Naive B cell (primary cell): ENCODE results near the gene STT3A. TPM values are rescaled to one million over a fixed set of nuclear protein-coding genes. Genes with fewer than 3 reads are reported as not detected.

ENCODE experiments used
- ATAC-seq, 2 donors: fragments of 150-1000 bp; cut with Tn5 transposase; 2 replicates each; pipeline ENCODE4 v1.10.0; 2021; ENCODE audit warnings: low read depth in 2 of 2, mild to moderate bottlenecking in 2 of 2, moderate library complexity in 2 of 2
- DNase-seq: peaks from one replicate; pipeline ENCODE4 v3.0.0; 2022
- H3K27ac Mint-ChIP-seq, 6 donors: one replicate each; pipeline ENCODE4 v1.8.0; 2020 to 2022; ENCODE audit warnings: mild to moderate bottlenecking in 6 of 6, mixed read lengths in 6 of 6, moderate library complexity in 5 of 6, inconsistent platforms in 2 of 6
- H3K27me3 Mint-ChIP-seq, 3 donors: one replicate each; pipeline ENCODE4 v1.8.0; 2021 to 2022; ENCODE audit warnings: mixed read lengths in 3 of 3, mild to moderate bottlenecking in 1 of 3
- H3K36me3 Mint-ChIP-seq, 2 donors: one replicate each; pipeline ENCODE4 v1.8.0; 2020 to 2022; ENCODE audit warnings: mixed read lengths in 2 of 2, inconsistent platforms in 1 of 2, mild to moderate bottlenecking in 1 of 2
- H3K4me1 Mint-ChIP-seq, 3 donors: one replicate each; pipeline ENCODE4 v1.8.0; 2020 to 2022; ENCODE audit warnings: mixed read lengths in 3 of 3, inconsistent platforms in 1 of 3, mild to moderate bottlenecking in 1 of 3, moderate library complexity in 1 of 3
- H3K4me3 Mint-ChIP-seq, 8 donors: one replicate each; pipeline ENCODE4 v1.8.0; 2020 to 2022; ENCODE audit warnings: mild to moderate bottlenecking in 8 of 8, mixed read lengths in 8 of 8, moderate library complexity in 8 of 8, inconsistent platforms in 2 of 8
- H3K9me3 Mint-ChIP-seq, 7 donors: one replicate each; pipeline ENCODE4 v1.8.0; 2020 to 2022; ENCODE audit warnings: mixed read lengths in 7 of 7, mild to moderate bottlenecking in 5 of 7, inconsistent platforms in 2 of 7, moderate library complexity in 1 of 7
- polyA plus RNA-seq, 6 donors: library from polyadenylated mRNA; unstranded; fragments of 300-500 nt; fragmentation: Illumina TruSeq; gene quantifications; one replicate each; pipeline ENCODE4 v1.2.3, GENCODE V29; 2021; ENCODE audit warnings: low read depth in 6 of 6

Gene STT3A
- polyA plus RNA-seq, 6 donors from 2014 or later: 14.3 to 56.7 (median 33.4) TPM

DNA sequence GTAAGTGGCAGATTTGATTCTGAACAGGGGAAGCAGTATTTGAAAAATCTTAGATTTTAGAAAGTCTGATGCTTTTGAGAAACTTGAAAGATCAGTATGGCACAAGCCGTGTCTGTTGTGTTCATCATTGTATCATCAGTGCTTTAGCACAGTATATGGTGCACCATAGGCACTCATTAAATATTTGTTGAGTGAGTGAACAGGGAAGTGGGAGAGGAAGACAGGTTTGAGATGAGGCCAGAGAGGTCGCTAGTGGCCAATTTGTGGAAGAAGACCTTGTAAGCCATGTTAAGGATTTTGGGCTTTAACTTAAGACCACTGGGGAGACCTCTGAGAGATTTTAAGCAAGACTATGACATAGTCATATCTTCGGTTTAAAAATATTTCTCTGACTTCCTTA lies 45.2 kb downstream of the STT3A start:
- peak overlapping the region in 3 of 6 donors; percentile 4 to 71 (median 30) for H3K27ac Mint-ChIP-seq
- H3K27me3 Mint-ChIP-seq: no peaks in the 10 kb centered on the region
- DNase-seq (no peak), ATAC-seq (no peak)
- H3K36me3 Mint-ChIP-seq: no peaks in the 10 kb centered on the region
- no peak overlapping the region for H3K4me3 Mint-ChIP-seq
- H3K9me3 Mint-ChIP-seq: no peaks in the 10 kb centered on the region
- H3K4me1 Mint-ChIP-seq: no peaks in the 10 kb centered on the region

DNA sequence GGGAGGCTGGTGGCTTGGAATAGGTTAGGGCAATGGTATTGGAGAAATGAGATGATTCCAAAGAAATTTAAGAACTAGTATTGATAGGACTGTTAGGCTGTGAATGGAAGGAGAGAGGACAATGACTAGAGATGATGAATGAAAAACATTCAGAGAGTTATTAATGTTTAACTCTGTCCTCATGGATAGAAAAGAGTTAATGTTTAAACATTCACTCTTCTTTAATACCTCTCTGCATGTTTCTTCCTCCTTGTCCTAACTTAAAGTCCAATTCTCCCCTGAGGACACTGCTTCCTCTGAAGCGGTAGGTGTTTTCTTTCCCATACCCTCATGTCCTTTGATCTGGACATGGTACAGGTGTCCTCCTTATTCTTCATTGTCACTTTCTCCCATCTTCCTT lies 45.7 kb downstream of the STT3A start:
- no peak overlapping the region for H3K4me3 Mint-ChIP-seq
- no peaks in the 10 kb centered on the region for H3K4me1 Mint-ChIP-seq
- no peaks in the 10 kb centered on the region for H3K27me3 Mint-ChIP-seq
- no peaks in the 10 kb centered on the region for H3K36me3 Mint-ChIP-seq
- ATAC-seq (no peak), DNase-seq (no peak)
- no peaks in the 10 kb centered on the region for H3K9me3 Mint-ChIP-seq
- H3K27ac Mint-ChIP-seq: peak overlapping the region in 2 of 6 donors; percentile 30 to 71

DNA sequence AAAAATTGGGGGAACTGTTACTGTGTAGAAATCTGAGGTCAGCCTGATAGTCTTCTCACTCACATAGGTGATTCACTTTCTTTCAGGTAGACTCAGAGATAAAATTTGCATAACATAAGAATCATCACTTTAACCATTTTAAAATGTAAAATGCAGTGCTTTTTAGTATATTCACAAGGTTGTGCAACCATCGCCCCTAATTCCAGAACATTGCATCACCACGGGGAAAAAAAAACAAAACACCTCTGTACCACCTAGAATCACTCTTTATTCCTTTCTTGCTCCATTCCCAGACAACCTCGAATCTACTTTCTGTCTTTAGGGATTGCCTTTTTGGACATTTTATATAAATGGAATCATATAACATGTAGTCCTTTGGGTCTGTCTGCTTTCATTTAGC lies 53.2 kb downstream of the STT3A start:
- Mint-ChIP-seq H3K4me3 (no peak overlapping the region), H3K27ac (no peak overlapping the region), H3K4me1 (no peaks in the 10 kb centered on the region), H3K36me3 (no peaks in the 10 kb centered on the region), H3K27me3 (no peaks in the 10 kb centered on the region), H3K9me3 (peaks cover 0 to 1% (median 0%) of the 10 kb centered on the region in 7 donors)
- no peak for ATAC-seq
- DNase-seq: no peak

- no peak for ATAC-seq
- Mint-ChIP-seq H3K4me1 (no peaks in the 10 kb centered on the region), H3K36me3 (no peaks in the 10 kb centered on the region), H3K4me3 (no peak overlapping the region), H3K27ac (peak overlapping the region in 1 of 6 donors; percentile 2), H3K9me3 (peaks cover 0 to 1% (median 0%) of the 10 kb centered on the region in 7 donors), H3K27me3 (no peaks in the 10 kb centered on the region)
- DNase-seq: no peak
Measured at GRCh38 chr11:125649465-125650166, 57.0 kb downstream of the STT3A start.

GRCh38 chr11:125662689-125663088 lies 70.0 kb downstream of the STT3A start:
- Mint-ChIP-seq H3K27me3 (no peaks in the 10 kb centered on the region), H3K36me3 (peaks cover 0 to 9% of the 10 kb centered on the region in 2 donors), H3K4me3 (no peak overlapping the region), H3K4me1 (no peaks in the 10 kb centered on the region), H3K27ac (no peak overlapping the region), H3K9me3 (peaks cover 0 to 21% (median 10%) of the 10 kb centered on the region in 7 donors)
- DNase-seq (no peak), ATAC-seq (no peak)

GRCh38 chr11:125663910-125664309 lies 71.3 kb downstream of the STT3A start:
- peaks cover 0 to 16% of the 10 kb centered on the region in 2 donors for H3K36me3 Mint-ChIP-seq
- H3K9me3 Mint-ChIP-seq: peaks cover 0 to 21% (median 10%) of the 10 kb centered on the region in 7 donors
- ATAC-seq (no peak), DNase-seq (no peak)
- no peak overlapping the region for H3K4me3 Mint-ChIP-seq
- no peaks in the 10 kb centered on the region for H3K4me1 Mint-ChIP-seq
- H3K27me3 Mint-ChIP-seq: no peaks in the 10 kb centered on the region
- no peak overlapping the region for H3K27ac Mint-ChIP-seq

- H3K27me3 Mint-ChIP-seq: no peaks in the 10 kb centered on the region
- peaks cover 0 to 21% (median 10%) of the 10 kb centered on the region in 7 donors for H3K9me3 Mint-ChIP-seq
- no peak for ATAC-seq
- no peak for DNase-seq
- no peak overlapping the region for H3K27ac Mint-ChIP-seq
- peaks cover 0 to 16% of the 10 kb centered on the region in 2 donors for H3K36me3 Mint-ChIP-seq
- no peak overlapping the region for H3K4me3 Mint-ChIP-seq
- H3K4me1 Mint-ChIP-seq: no peaks in the 10 kb centered on the region
Measured at GRCh38 chr11:125667151-125667550, 74.5 kb downstream of the STT3A start.

- Mint-ChIP-seq H3K27ac (no peak overlapping the region), H3K4me3 (no peak overlapping the region), H3K9me3 (peaks cover 0 to 19% (median 8%) of the 10 kb centered on the region in 7 donors), H3K36me3 (peaks cover 0 to 16% of the 10 kb centered on the region in 2 donors), H3K4me1 (no peaks in the 10 kb centered on the region), H3K27me3 (no peaks in the 10 kb centered on the region)
- no peak for ATAC-seq
- no peak for DNase-seq
Measured at GRCh38 chr11:125670172-125670571, 77.5 kb downstream of the STT3A start.

GRCh38 chr11:125671561-125671960 lies 78.9 kb downstream of the STT3A start:
- Mint-ChIP-seq H3K4me1 (no peaks in the 10 kb centered on the region), H3K27ac (no peak overlapping the region), H3K36me3 (peaks cover 0 to 15% of the 10 kb centered on the region in 2 donors), H3K9me3 (peaks cover 0 to 8% (median 5%) of the 10 kb centered on the region in 7 donors), H3K4me3 (no peak overlapping the region), H3K27me3 (no peaks in the 10 kb centered on the region)
- DNase-seq (no peak), ATAC-seq (no peak)

Other genes starting within 250 kb of the STT3A start
- gene FEZ1, start 96.6 kb upstream of the STT3A start, polyA plus RNA-seq: 1 to 10 TPM in 1 of 6 donors, under 1 TPM in 2, not detected in 3; 0.22 to 1.1 (median 0.86) TPM
- 10 to 100 TPM; 36.4 to 83.5 (median 51.2) TPM for gene EI24, start 23.4 kb upstream of the STT3A start, polyA plus RNA-seq
- 1 to 10 TPM; 1.7 to 4.1 (median 2.3) TPM for gene CHEK1, start 32.3 kb downstream of the STT3A start, polyA plus RNA-seq
- under 1 TPM in 1 of 6 donors, not detected in 5; 0.14 TPM for gene ACRV1, start 88.0 kb downstream of the STT3A start, polyA plus RNA-seq
- not detected for gene PATE1, start 153.4 kb downstream of the STT3A start, polyA plus RNA-seq
- gene PATE2, start 186.0 kb downstream of the STT3A start, polyA plus RNA-seq: not detected
- not detected for gene PATE3, start 195.3 kb downstream of the STT3A start, polyA plus RNA-seq
- gene PATE4, start 240.5 kb downstream of the STT3A start, polyA plus RNA-seq: not detected